Measurements from ENCODE around the gene CGB1.
"Not testable (repeated sequence)": the region's sequence is repeated elsewhere in the genome, so short reads cannot be mapped to it uniquely, and the experiment has no call there.

Gene CGB1

DNA sequence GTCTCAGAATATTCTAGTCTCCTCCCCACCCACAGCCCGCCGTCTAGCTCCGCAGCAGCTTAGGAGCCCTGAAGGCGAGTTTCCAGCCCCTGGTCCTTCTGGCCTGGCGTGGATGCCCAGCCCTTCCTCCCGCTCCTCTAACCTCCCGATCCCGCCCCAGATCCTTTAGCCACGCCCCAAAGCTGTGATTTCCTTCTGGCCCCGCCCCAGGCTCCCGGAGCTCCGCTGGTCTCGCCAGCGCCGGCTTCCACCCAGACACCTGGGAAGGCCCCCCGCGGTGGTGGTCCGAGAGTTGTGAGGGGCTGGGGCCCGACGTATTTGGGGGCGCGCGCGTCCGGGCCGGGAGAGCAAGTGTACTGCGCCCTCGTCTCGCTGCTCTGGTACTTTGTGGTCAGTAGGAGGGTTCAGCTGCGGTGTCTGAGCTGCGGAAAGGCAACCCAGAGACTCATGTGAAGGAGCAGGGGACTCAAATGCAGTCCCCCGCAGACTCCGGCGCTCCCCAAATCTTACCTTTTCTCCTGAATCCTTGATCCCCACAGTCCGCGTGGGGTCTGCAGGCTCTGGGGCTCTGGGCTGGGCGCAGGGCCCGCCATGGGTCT is 21.0 kb upstream of the CGB1 start, which contains the start of gene CGB7:
TSS of gene CGB7 (minus strand) at position 114 of the 599 bp plus-strand sequence. CDS start 2,374 bp downstream, outside the sequence.
- DNase-seq = no peak

DNA sequence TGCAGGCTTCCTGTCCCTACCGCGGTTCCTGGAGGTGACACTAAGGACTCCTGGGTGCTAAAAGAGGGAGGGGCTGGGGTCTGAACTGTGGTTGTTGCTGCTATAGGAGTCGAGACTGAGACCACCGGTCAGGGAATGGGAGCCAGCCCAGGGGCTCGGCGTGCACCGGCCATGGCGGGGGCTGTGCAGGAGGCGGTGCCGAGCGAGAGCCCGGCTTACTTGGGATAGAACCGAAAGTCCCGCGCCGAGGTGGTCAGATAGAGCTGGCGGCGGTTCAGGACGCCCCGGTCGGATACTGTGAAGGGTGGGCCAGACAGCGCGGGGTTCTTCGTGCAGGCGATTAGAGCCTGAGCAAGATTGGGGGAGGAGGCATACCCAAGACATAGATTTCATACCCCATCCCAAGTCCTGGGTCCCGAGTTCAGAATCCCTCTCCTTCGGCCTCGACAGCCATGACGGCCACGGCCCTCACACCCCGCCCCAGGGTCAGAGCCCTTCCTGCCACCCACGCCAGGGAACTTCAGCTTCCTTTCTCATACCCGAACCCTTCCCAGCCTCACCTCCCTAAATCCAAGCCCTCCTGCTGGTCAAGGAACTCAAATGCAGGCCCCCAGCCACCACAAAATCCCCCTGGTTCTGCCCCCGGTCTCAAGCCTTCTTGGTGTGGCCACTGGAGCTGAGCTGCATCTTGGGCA is 20.4 kb upstream of the CGB1 start:
- not testable (repeated sequence) for DNase-seq

DNA sequence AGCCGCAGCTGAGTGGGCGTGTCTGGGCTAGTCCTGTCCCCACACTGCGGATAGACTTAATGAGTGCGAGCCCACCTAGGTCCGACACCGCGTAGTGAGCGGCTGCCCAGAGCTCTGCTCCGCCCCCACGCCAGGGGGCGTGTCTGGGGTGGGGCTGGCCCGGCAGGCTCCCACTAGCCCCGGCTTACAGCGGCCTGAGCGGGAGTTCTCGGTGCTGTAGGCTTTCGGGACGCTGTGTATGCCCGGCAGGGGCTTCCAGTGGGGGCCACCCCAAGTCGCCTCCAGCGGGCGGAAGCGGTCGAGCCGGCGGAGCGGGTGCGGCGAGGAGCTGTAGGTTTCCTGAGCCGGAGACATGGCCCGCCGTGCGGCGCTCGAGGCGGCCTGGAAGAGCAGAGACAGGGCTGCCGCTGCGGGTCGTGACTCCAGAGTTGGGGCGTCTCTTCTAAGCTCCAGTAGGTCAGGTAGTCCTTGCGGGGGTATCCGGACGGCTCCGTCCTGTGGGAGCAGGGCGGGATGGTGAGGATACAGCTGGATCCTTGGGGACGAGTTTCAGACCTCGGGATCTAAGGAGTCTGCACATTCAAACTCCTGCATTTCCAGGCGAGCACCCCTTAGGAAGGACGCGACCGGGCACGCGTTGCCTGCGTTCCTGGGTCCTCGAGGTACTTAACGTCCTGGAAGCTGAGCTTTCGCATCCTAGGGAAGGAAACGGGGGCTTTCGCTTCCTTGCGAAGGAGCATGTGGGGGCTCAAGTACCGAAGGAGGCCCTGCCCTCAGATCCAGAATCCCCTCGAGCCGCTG is 19.6 kb upstream of the CGB1 start:
- DNase-seq = no peak

DNA sequence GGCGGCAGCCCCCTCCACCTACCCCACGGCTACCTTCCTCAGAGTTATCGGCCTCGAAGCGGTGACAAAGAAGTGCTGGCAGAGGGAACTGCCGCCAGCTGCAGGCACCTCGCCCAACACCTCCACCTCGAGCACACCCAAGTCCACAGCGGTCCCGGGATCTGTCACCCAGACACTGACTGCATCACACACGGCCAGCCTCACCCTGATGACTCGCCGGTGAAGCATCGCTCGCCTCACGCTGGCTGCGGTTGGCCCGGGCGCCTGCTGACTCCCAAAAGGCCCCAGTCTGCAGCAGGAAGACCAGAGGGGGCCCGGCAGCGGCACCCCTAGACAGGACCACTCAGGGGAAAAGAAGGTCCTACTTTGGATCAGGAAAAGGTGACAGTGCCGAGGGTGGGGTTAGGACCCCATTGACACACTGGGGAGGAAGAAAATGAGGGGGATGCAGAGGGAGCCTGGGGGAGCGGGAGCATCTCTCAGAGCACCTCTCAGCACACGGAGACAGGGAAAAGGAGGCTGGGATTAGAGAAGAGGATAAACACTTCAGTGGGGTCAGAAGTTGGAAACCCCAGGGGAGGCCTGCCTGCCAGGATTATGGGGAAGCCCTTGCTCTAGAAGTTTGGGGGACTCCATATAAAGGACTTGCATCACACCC is 13.8 kb upstream of the CGB1 start:
- peak; percentile 40 for DNase-seq

DNA sequence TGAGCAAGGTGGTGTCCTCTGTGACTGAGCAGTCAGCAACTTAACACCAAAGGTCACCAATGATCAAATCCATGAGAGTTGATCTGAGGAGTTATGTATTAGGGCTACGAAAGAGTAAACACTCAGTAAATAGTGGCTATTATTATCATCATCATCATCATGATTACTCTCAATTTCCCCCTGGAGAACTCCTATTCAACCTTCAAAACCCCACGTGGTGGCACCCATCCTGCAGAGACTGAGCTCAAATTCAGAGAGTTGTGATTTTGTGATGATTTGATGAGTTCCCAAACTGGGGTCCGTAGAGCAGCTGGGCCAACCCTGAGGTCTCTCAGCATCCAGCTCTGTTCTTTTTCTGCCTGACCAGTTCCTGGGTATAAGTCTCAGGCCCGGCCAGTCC is 13.1 kb upstream of the CGB1 start:
- DNase-seq = not testable (repeated sequence)

DNA sequence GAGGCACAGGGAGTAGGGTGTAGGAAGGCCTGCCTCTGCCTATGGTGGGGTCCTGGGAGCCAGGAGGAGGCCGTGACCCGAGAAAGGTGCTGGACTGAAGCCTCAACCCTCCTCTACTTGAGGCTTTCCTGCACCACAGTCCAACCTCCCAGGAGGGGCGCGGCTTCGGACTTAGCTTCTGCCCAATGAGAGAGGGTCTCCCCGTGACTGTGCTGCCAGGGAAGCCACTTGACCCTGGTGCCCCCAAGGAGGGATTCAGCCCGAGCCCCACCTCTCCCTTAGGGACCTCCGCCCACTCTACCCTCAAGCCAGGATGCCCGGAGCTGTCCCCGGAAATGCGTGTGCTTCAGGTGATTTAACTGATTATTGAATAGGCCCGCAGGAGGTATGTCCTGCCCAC is 12.3 kb upstream of the CGB1 start, which contains the start of gene CGB8:
TSS of gene CGB8 (minus strand) at position 101 of the 400 bp plus-strand sequence. CDS start 372 bp downstream, outside the sequence.
- not testable (repeated sequence) for DNase-seq

DNA sequence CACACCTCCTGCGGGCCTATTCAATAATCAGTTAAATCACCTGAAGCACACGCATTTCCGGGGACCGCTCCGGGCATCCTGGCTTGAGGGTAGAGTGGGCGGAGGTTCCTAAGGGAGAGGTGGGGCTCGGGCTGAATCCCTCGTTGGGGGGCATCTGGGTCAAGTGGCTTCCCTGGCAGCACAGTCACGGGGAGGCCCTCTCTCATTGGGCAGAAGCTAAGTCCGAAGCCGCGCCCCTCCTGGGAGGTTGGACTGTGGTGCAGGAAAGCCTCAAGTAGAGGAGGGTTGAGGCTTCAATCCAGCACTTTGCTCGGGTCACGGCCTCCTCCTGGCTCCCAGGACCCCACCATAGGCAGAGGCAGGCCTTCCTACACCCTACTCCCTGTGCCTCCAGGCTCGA is 6.9 kb upstream of the CGB1 start, which contains the start of gene CGB5:
TSS of gene CGB5 (plus strand) at position 301 of the 400 bp plus-strand sequence. CDS start 362 bp downstream, outside the sequence.
- not testable (repeated sequence) for DNase-seq

DNA sequence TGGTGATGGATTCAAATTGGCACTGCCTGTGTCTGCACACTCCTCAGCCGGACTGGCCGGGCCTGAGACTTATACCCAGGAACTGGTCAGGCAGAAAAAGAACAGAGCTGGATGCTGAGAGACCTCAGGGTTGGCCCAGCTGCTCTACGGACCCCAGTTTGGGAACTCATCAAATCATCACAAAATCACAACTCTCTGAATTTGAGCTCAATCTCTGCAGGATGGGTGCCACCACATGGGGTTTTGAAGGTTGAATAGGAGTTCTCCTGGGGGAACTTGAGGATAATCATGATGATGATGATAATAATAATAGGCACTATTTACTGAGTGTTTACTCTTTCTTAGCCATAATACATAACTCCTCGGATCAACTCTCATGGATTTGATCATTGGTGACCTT is 6.0 kb upstream of the CGB1 start:
- not testable (repeated sequence) for DNase-seq

DNA sequence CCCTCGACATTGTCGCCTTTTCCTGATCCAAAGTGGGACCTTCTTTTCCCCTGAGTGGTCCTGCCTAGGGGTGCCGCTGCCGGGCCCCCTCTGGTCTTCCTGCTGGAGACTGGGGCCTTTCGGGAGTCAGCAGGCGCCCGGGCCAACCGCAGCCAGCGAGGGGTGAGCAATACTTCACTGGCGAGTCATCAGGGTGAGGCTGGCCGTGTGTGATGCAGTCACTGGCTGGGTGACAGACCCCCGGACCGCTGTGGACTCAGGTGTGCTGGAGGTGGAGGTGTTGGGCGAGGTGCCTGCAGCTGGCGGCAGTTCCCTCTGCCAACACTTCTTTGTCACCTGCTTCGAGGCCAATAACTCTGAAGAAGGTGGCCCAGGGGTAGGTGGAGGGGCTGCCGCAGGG is 5.5 kb upstream of the CGB1 start:
- no peak for DNase-seq

DNA sequence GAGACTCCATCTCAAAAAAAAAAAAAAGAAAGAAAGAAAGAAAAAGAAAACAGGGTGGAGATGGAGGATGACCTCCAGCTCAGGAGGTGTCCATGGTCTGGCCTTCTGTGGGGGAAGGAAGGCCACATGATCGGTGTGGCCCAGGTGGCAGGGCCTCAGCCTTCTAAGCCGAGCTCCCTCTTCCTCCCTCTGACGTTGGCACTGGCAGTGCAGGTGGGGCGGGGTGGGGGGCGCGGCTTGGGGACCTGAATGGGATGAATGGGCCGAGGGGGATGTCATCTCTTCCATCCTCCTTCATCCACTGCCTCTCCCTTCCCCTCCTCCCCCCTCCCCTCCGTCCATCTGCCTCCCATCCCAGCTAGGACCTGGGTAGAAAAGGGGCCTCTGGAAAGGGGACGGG is 3.0 kb upstream of the CGB1 start:
- not testable (repeated sequence) for DNase-seq

DNA sequence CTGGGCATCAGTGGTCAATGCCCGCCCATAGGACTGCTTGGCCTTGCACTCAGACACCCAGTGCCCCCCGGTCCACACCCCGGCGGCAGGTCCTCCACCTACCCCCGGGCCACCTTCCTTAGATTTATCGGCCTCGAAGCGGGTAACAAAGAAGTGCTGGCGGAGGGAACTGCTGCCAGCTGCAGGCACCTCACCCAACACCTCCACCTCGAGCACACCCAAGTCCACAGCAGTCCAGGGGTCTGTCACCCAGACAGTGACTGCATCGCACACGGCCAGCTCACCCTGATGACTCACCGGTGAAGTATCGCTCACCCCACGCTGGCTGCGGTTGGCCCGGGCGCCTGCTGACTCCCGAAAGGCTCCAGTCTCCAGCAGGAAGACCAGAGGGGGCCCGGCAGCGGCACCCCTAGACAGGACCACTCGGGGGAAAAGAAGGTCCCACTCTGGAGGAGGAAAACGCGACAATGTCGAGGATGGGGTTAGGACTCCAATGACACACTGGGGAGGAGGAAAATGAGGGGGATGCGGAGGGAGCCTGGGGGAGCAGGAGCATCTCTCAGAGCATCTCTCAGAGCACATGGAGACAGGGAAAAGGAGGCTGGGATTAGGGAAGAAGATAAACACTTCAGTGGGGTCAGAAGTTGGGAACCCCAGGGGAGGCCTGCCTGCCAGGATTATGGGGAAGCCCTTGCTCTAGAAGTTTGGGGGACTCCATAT is 2.0 kb upstream of the CGB1 start:
- DNase-seq = not testable (repeated sequence)

DNA sequence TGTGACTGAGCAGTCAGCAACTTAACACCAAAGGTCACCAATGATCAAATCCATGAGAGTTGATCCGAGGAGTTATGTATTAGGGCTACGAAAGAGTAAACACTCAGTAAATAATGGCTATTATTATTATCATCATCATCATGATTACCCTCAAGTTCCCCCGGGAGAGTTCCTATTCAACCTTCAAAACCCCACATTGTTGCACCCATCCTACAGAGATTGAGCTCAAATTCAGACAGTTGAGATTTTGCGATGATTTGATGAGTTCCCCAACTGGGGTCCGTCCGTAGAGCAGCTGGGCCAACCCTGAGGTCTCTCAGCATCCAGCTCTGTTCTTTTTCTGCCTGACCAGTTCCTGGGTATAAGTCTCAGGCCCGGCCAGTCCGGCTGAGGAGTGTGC is 1.4 kb upstream of the CGB1 start:
- DNase-seq = not testable (repeated sequence)

DNA sequence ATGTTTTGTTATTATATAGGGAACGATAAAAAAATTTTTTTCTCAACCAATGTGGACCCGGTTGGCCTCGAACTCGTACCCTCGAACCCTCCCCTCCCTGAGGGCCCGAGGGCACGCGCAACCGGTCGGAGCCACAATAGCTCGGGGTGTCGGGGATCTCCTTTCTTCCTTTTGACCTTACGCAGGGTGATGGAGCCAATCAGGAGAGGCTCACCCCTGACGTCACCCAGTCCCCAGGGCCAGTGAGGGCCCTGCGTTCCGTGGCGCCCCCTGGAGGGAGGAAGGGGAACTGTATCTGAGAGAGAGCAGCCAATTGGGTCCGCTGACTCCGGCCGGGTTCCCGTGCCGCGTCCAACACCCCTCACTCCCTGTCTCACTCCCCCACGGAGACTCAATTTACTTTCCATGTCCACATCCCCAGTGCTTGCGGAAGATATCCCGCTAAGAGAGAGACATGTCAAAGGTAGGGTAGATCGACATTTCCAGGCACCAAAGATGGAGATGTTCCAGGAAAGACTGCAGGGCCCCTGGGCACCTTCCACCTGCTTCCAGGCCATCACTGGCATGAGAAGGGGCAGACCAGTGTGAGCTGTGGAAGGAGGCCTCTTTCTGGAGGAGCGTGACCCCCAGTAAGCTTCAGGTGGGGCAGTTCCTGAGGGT is 4.9 kb downstream of the CGB1 start, which contains the start of gene CGB2:
TSS of gene CGB2 (plus strand) at position 249 of the 660 bp plus-strand sequence. CDS start at position 455, 206 bp downstream.
- not testable (repeated sequence) for DNase-seq

DNA sequence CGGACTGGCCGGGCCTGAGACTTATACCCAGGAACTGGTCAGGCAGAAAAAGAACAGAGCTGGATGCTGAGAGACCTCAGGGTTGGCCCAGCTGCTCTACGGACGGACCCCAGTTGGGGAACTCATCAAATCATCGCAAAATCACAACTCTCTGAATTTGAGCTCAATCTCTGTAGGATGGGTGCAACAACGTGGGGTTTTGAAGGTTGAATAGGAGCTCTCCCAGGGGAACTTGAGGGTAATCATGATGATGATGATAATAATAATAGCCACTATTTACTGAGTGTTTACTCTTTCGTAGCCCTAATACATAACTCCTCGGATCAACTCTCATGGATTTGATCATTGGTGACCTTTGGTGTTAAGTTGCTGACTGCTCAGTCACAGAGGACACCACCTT is 6.4 kb downstream of the CGB1 start:
- not testable (repeated sequence) for DNase-seq

DNA sequence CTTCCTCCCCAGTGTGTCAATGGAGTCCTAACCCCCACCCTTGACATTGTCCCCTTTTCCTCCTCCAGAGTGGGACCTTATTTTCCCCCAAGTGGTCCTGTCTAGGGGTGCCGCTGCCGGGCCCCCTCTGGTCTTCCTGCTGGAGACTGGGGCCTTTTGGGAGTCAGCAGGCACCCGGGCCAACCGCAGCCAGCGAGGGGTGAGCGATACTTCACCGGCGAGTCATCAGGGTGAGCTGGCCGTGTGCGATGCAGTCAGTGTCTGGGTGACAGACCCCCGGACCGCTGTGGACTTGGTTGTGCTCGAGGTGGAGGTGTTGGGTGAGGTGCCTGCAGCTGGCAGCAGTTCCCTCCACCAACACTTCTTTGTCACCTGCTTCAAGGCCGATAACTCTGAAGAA is 6.9 kb downstream of the CGB1 start:
- DNase-seq = not testable (repeated sequence)

DNA sequence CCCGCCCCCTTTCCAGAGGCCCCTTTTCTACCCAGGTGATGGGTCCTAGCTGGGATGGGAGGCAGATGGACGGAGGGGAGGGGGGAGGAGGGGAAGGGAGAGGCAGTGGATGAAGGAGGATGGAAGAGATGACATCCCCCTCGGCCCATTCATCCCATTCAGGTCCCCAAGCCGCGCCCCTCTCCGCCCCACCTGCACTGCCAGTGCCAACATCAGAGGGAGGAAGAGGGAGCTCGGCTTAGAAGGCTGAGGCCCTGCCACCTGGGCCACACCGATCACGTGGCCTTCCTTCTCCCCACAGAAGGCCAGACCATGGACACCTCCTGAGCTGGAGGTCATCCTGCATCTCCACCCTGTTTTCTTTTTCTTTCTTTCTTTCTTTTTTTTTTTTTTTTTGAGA is 8.0 kb downstream of the CGB1 start:
- DNase-seq = not testable (repeated sequence)

DNA sequence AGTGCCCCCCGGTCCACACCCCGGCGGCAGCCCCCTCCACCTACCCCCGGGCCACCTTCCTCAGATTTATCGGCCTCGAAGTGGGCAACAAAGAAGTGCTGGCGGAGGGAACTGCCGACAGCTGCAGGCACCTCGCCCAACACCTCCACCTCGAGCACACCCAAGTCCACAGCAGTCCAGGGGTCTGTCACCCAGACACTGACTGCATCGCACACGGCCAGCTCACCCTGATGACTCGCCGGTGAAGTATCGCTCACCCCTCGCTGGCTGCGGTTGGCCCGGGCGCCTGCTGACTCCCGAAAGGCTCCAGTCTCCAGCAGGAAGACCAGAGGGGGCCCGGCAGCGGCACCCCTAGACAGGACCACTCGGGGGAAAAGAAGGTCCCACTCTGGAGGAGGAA is 11.1 kb downstream of the CGB1 start:
- DNase-seq = not testable (repeated sequence)

DNA sequence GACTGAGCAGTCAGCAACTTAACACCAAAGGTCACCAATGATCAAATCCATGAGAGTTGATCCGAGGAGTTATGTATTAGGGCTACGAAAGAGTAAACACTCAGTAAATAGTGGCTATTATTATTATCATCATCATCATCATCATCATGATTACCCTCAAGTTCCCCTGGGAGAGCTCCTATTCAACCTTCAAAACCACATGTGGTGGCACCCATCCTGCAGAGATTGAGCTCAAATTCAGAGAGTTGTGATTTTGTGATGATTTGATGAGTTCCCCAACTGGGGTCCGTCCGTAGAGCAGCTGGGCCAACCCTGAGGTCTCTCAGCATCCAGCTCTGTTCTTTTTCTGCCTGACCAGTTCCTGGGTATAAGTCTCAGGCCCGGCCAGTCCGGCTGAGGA is 11.6 kb downstream of the CGB1 start:
- not testable (repeated sequence) for DNase-seq

DNA sequence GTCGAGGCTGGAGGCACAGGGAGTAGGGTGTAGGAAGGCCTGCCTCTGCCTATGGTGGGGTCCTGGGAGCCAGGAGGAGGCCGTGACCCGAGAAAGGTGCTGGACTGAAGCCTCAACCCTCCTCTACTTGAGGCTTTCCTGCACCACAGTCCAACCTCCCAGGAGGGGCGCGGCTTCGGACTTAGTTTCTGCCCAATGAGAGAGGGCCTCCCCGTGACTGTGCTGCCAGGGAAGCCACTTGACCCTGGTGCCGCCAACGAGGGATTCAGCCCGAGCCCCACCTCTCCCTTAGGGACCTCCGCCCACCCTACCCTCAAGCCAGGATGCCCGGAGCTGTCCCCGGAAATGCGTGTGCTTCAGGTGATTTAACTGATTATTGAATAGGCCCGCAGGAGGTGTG is 12.5 kb downstream of the CGB1 start, which contains the start of gene CGB3:
TSS of gene CGB3 (minus strand) at position 101 of the 400 bp plus-strand sequence. CDS start 362 bp downstream, outside the sequence.
- DNase-seq = not testable (repeated sequence)

DNA sequence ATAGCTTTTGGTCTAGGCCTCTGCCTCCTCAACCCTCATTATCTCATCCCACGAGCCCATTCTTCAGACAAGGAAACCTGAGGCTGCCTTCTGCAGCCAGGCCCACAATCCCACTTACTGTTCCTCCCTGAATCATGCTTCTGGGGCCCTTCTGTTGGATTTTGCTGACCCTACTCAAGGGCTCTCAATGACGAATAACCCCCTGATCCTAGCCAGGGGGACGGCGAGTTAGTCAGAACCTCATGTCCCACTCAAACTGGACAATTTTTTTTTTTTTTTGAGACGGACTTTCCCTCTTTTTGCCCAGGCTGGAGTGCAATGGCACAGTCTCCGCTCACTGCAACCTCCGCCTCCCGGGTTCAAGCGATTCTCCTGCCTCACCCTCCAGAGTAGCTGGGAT is 14.6 kb downstream of the CGB1 start:
- no peak for DNase-seq
